NCI-H2196 (cell line): Measurements from ENCODE around the gene CDNF.

Experiments
- DNase-seq: peaks from one replicate; lab custom pipeline; 2025; ENCODE audit not compliant: unreplicated experiment; lab: John Stamatoyannopoulos, UW

Gene CDNF

DNA sequence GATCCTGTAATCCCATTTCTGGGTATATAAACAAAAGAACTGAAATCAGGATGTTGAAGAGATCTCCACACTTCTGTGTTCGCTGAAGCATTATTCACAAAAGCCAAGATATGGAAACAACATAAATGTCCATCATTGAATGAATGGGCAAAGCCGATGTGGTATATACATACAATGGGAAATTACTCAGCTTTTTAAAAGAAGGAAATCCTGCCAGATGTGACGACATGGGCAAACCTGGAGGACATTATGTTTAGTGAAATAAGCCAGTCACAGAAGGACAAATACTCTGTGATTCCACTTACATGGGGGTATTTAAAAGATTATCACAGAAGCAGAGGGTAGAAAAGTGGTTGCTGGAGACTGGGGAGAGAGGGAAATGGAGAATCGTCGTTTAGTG, 39.2 kb downstream of the CDNF start:
- no peak for DNase-seq

DNA sequence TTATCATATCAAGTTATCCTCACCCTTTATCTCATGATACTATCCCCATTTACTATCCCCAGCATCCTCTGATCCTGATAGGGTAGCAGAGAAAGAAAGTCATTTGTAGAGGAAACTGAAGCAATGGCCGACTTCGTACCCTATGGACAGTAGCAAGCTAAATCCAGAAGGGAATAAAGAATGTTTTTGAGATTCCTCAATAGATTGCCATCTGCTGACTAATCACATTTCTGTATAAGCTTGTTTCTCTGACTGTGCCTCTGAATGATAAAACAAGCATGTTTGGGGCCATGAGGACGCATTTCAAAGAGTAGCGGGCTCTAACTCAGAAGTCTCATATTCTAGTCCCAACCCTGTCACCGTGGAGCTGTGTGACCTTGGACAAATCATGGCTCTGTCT, 49.9 kb downstream of the CDNF start:
- no peak for DNase-seq

GRCh38 chr10:14784459-14785055, 53.3 kb downstream of the CDNF start:
- DNase-seq = no peak

DNA sequence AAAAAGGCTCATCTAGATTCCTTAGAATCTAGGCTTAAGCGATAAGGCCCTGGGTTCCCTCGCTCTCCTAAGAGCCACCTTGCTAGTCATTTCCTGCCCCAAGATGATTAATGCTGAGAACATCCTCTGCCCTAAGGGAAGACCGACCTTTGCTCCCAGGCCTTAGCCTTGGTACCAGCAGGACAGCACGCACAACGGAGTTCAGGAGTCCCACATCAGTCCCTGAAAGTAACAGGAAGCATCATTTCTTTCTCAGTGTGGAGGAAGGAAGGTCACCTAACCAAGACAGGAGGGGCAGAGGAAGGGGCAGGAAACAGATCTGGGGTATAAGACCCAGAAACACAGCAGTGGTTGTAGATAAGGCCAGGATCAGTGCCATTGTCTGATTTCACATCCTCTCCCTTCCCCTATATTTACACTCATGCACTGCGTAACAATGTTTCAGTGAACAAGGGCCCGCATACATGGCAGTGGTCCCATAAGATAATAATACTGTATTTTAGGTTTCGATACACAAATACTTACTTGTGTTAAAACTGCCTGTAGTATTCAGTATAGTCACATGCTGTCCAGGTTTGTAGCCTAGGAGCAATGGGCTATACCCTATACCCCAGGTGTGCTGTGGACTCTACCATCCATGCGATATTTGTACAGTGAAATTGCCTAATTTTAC, 55.0 kb downstream of the CDNF start:
- DNase-seq = no peak

DNA sequence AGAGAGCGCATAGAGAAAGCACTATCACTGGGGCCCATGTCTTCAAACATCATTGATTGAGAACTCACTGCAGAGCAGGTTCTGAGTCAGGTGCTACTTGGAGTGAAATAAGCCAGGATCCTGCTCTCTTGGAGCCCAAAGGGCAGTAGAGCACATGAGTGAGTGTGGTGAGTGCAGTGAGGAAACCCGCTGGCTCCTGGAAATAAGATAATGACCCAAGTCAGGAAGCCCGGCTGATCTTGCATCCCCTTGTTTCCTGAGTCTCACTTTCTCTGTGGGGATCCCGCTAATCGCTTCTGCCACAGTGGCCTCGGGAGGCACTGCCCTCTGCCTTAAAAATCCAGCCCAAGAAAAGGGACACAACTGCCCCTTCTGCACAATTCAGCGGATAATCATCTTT, 56.1 kb downstream of the CDNF start:
- no peak for DNase-seq

DNA sequence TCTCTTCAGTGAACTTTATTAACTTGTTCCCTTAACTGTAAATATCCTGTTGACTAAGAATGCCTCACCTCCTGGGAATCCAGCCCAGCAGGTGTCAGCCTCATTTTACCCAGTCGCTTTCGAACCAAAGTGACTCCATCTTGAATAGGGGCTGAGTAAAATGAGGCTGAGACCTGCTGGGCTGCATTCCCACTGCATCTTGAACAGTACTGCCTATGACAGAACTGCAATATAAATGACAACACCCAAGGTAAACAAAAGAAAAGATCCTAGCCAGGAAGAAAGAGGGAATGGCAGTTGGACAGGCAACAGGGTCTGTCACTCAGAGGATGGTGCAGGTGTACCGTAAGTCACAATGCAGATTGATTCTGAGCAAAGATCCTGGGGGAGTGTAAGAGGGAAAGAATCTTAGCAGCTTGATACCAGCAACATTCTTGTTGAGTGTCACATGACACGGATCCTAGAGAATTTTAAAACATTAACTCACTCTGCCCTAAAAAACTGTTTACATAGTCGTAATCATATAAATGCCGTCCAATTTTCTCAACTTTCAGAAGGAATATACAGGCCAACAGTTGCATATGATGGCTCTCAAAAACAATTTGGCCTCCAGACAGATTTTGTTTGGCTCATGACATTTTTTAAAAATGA, 58.7 kb downstream of the CDNF start:
- DNase-seq = no peak

DNA sequence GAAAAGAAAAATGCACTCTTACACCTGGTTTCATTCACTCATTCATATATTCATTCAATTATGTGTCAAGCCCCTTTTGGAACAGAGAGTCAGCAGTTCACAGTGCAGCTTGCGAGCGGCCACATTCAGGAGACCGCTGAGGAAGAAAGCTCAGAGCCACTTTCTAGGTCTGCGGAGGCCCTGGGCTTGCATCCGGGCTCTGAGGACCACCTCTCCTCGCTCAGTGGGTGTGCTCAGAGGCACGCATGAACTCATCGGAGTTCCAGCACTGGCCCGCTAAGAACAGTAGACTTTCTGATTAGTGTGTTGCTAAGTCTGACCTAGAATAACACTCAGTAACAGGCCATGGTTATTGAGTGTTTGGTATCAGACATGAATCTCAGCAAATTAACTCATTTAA, 61.3 kb downstream of the CDNF start:
- DNase-seq = no peak

DNA sequence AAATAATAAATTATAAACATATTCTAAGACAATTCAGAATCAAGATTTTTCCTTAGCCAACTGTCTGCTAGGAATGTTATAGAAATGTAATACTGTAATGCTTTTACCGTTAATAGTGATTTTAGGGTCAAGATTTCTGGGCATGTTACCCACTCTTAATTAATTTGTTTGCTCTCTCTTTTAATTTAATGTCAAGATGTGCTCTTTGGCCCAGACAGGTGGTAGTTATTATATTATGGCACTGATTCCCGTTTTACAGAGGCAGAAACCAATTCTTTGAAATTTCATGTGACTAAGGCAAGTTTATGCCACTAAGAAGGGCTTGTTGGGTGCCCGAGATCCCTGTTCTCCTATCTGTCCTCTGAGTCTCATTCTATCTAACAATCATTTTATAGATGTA, 62.2 kb downstream of the CDNF start:
- no peak for DNase-seq

- no peak for DNase-seq
Measured at GRCh38 chr10:14774797-14775196, 63.0 kb downstream of the CDNF start, which contains the start of gene FAM107B. Gene FAM107B, minus strand, starts transcription at chr10:14774897. Its CDS starts 234 bp downstream, at chr10:14774663.

DNA sequence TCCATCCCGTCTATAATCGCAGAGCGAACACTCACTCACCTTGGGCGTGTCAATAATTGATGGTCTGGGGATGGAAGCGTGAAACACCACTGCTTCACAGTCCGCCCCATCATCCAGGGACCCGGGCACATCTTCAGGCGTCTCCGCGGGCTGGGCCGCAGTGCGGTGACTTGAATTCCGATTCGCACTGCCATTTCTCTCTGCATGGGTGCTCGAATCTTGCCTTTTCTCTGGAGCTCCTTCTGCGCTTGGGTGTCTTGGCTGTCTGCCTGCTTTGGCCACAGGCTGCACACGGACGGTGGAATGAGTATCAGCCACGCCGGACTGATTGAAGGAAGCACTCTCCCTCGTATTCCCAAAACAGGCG, 63.6 kb downstream of the CDNF start:
- DNase-seq = no peak

GRCh38 chr10:14773551-14774213, 64.2 kb downstream of the CDNF start:
- DNase-seq = no peak

- DNase-seq = no peak
Measured at GRCh38 chr10:14772399-14772798, 65.4 kb downstream of the CDNF start.

DNA sequence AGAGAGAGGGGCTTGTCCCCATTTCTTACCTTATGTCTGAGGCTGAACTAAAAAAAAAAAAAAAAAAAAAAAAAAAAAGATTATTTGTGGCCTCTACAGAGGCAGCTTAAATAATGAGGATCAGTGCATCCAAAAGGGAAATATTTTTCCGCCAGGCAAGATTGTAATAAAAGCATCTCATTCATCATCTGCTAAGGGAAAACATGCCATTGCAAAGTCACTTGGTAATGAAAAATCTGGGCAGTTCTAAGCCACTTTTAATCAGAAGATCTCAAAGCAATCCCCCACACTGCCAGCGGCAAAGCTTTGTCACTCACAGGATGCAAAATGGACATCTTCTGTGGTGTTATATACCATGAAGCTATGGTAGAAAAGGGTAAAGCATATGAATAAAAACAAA, 66.9 kb downstream of the CDNF start:
- no peak for DNase-seq
